Fibroblast of skin of scalp (primary cell): ENCODE measurements around the gene ARPC4.
"Not testable (repeated sequence)": the region's sequence is repeated elsewhere in the genome, so short reads cannot be mapped to it uniquely, and the experiment has no call there.

Source experiments
- DNase-seq: peaks from one replicate; pipeline ENCODE4 v3.0.0-alpha.2; 2013

Gene ARPC4

DNA sequence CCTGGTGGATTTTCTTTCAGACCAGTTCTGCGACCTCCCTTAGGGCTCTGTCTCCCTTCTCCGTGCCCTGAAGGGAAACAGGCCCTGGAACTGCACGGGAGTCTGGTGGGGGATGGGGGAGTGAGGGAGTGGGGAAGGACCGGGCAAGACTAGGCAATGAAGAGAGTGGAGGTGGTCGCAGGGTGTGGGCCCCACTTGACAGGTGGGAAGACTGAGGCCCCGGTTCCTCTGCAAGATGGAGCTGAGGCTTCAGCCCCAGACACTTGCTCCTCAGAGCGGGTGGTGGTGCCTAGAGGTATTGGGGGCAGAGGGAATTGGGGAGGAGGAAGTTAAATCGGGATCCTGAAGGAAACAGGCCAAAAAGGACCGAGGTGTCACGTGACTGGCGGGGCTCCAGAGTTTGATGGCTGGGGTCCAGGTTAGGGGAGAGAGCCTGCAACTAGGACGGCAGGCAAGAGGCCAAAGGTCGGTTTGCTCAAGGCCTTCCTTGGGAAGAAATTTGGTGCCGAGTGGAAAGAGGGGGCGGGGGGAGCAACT, 22.5 kb upstream of the ARPC4 start:
- no peak for DNase-seq

DNA sequence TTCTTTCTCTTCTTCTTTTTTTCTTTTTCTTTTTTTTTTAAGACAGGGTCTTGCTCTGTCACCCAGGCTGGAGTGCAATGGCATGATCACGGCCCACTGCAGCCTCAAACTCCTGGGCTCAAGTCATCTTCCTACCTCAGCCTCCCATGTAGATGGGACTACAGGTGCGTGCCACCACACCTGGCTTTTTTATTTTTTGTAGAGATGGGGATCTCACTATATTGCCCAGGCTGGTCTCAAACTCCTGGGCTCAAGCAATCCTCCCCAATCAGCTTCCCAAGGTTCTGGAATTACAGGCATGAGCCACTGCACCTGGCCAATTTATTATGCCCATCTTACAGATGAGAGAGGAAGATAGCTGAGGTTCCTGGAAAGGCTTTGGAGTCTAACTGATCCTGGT, 21.9 kb upstream of the ARPC4 start:
- DNase-seq: not testable (repeated sequence)

GRCh38 chr3:9776896-9777693, 15.8 kb upstream of the ARPC4 start:
- no peak for DNase-seq

DNA sequence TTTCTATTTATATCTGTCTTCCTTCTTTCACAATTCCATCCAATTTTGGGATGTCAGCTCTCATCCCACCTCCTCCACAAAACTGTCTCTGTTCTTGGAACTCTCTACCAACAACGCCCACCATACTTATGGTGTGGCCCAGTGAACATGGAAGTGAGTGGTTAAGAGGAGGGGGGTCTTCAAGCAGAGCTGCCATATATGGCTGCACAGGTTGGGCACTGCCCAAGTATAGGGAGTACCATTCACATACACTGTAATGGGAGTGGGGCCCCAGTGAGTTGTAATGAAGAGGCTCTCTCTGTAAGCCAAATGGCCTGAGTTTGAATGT, 15.2 kb upstream of the ARPC4 start:
- no peak for DNase-seq

DNA sequence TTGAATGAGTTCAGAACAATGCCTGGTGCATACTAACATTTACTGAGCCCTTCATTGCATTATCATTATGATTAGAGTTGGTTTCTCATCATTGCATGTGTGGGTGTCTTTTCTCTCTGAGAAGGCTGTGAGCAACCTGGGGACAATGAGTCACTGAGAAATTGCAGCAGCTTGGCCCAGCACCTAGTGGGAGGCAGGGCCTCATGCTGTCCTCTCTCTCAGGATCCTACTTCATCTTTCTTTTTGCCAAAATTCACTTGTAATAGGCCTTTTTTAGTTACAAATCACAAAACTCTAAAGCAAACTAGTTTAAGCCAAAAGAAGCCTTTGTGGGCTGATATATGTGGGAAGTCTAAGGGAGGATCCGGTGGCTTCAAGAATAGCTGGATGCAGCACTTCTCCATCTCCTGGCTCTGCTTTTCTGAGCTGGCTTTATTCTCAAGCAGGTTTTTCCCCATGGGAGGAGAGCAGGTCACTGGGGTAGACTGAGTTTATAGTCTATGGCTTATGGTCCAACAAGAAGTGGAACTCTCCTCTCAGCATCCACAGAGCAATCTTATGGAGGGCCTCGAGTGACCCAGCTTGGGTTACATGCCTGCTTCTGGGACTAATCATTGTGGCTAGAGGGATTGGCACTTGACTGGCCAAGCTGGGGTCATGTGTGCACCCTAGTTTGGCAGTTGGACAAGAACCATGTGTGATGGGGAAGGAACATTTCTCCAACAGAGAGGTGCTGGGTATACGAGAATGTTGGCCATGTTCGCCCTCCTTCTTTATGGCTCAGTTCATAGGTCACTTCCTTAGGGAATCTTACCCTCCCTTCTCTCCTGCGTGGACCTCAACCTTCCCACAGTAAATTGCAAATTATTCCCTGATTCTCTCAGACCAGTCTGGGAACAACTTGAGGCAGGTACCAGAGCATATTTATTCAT, 14.5 kb upstream of the ARPC4 start:
- peak; percentile 35 for DNase-seq

GRCh38 chr3:9779075-9779593, 13.7 kb upstream of the ARPC4 start:
- DNase-seq: no peak

- no peak for DNase-seq
These were observed 13.0 kb upstream of the ARPC4 start for GRCh38 chr3:9779721-9780457.

GRCh38 chr3:9780458-9780812, 12.4 kb upstream of the ARPC4 start:
- DNase-seq: no peak

DNA sequence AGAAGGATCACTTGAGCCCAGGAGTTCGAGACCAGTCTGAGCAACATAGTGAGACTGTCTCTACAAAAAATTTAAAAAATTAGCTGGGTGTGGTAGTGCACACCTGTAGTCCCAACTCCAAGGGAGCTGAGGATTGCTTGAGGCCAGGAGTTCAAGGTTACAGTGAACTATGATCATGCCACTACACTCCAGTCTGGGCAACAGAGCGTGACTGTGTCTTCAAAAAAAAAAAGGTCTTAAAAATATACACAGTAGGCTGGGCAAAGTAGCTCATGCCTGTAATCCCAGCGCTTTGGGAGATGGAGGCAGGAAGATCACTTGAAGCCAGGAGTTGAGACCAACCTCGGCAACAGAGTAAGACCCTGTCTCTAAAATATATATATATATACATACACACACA, 12.0 kb upstream of the ARPC4 start:
- DNase-seq: no peak

- DNase-seq: no peak
These were observed 11.3 kb upstream of the ARPC4 start for GRCh38 chr3:9781551-9781950.

- no peak for DNase-seq
These were observed 10.8 kb upstream of the ARPC4 start for GRCh38 chr3:9781978-9782603.

DNA sequence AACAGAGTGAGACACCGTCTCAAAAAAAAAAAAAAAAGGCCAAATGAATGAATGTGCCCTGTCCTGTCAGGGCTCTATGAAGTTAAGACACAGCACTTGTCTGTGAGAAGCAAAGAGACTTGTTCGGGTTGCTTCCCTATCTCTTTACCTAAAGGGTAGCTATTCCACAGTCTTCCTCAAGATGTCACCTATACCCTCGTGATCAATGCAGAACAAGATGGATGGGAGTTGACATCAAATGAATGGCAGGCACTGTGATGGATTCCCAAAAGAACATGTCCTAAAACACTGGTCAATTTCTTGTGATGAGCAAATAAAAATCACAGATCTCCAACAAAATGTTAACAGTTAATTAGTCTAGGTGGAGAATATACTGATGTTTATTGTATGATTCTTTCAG, 10.1 kb upstream of the ARPC4 start:
- DNase-seq: no peak

DNA sequence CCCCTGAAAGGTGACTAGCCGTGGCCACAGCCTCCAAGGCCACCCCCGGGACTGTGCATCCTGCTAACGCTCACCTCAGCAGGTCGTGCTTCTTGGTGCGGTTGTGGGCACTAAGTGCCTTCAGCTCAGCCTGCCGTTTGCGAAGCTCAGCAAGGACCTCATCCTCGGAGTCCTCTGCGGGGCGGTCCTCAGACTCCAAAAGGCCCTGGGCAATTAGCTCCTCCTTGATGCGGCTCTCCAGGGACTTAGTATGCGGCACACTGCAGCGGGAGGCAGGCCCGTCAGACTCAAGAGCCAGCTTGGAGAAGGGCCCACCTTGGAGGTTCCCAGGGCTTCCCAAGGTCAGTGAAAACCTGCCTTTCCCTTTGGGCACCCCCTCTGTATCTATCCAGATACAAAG, 8.9 kb upstream of the ARPC4 start:
- no peak for DNase-seq

DNA sequence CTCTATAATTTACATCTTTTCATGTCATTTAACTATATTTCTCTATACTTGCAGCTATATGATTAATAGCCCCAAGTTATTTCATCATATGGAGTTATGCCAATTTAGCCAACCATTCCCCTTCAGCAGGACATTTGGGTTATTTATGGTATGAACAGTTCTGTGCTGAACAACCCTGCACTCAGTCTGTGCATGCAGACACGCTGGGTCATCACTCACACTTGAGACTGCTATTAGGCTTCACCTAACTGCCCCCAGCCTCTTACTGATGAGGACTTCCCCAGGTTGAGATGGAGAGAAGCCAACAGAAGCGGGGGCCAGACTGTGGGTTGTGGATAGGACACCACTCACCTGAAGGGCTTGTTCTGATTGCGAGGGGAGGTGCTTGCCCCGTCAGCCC, 7.9 kb upstream of the ARPC4 start:
- DNase-seq: peak; percentile 74

- no peak for DNase-seq
These were observed 7.3 kb upstream of the ARPC4 start for GRCh38 chr3:9785602-9786001.

GRCh38 chr3:9786209-9786739, 6.6 kb upstream of the ARPC4 start:
- no peak for DNase-seq

GRCh38 chr3:9786825-9787669, 5.8 kb upstream of the ARPC4 start:
- DNase-seq: no peak

GRCh38 chr3:9787714-9788113, 5.2 kb upstream of the ARPC4 start:
- DNase-seq: no peak

- no peak for DNase-seq
These were observed 1.8 kb upstream of the ARPC4 start for GRCh38 chr3:9791127-9791526.

DNA sequence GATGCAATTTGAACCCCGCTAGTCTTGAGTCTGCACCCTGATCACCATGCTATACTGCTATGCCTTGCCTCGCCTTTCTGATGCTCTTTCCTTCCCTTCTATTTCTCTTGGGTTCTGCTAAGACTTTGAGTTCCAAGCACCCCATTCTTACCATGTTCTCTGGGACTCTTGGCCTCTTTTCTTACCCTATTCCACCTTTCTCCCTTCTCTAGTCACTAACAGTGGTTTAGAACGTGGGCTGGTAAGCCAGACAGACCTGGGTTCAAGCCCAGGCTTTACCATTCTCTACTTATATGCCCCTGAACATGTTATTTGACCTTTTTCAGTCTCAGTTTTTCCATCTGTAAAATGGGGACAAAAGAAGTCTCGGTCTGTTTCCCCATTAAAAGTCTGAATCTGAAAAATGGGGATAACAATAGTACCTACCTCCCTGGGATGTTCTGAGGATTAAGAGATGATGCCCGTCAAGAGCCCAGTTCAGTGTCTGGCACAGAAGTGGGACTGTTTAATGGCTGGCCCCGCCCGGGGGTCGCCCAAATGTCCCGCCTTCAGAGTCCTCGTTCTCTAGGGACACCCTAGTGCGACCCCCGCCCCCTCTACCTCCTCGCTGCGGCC, 985 bp upstream of the ARPC4 start:
- DNase-seq: no peak
